Heart left ventricle (tissue), 16 donors: ENCODE data around the gene NUAK1. TPM values are rescaled to one million over a fixed set of nuclear protein-coding genes. Genes with fewer than 3 reads are reported as not detected.

Experiments
- ATAC-seq, 4 donors: fragments of 200-7000 bp; cut with Tn5 transposase; one replicate each; pipeline ENCODE4 v1.9.1; 2020 to 2022; ENCODE audit warnings: moderate library complexity in 4 of 4, mild to moderate bottlenecking in 3 of 4, moderate number of reproducible peaks in 1 of 4
- DNase-seq, 5 donors: peaks; one replicate each; pipeline ENCODE4 v3.0.0-alpha.2; 2020
- H3K27ac ChIP-seq, 12 donors: fragments of 200-600 bp; sonication (generic) in 4 of 12; one replicate each; pipeline versions ENCODE4 v1.5.0 to v1.8.0; 2016 to 2022; ENCODE audit warnings: mild to moderate bottlenecking in 2 of 12
- H3K27me3 ChIP-seq, 9 donors: fragments of 200-600 bp; sonication (generic) in 2 of 9; one replicate each; pipeline versions ENCODE4 v1.5.1 to v1.8.0; 2016 to 2022; ENCODE audit warnings: mild to moderate bottlenecking in 3 of 9
- H3K36me3 ChIP-seq, 9 donors: fragments of 200-600 bp; sonication (generic) in 2 of 9; one replicate each; pipeline versions ENCODE4 v1.5.0 to v1.8.0; 2018 to 2022; ENCODE audit warnings: mild to moderate bottlenecking in 2 of 9
- H3K4me1 ChIP-seq, 12 donors: fragments of 200-600 bp; sonication (generic) in 4 of 12; one replicate each; pipeline versions ENCODE4 v1.5.0 to v1.8.0; 2016 to 2022; ENCODE audit warnings: mild to moderate bottlenecking in 3 of 12
- H3K4me3 ChIP-seq, 12 donors: fragments of 200-600 bp; sonication (generic) in 4 of 12; one replicate each; pipeline versions ENCODE4 v1.5.0 to v1.8.0; 2017 to 2022; ENCODE audit warnings: mild to moderate bottlenecking in 9 of 12, moderate library complexity in 4 of 12
- H3K9me3 ChIP-seq, 12 donors: fragments of 200-600 bp; sonication (generic) in 4 of 12; one replicate each; pipeline versions ENCODE4 v1.5.0 to v1.8.0; 2016 to 2022; ENCODE audit warnings: mild to moderate bottlenecking in 1 of 12
- CTCF ChIP-seq, 12 donors: fragments of 200-600 bp; sonication (generic) in 4 of 12; IDR thresholded peaks; one replicate each; pipeline versions ENCODE4 v1.5.0 to v1.8.0; 2018 to 2022; ENCODE audit warnings: antibody characterized with exemption in 12 of 12, mild to moderate bottlenecking in 5 of 12
- POLR2A ChIP-seq, 2 donors: fragments of 450-650 bp; IDR thresholded peaks; one replicate each; pipeline ENCODE4 v1.6.1; 2017; ENCODE audit warnings: antibody characterized with exemption in 2 of 2, mild to moderate bottlenecking in 2 of 2, moderate library complexity in 2 of 2
- WGBS, 4 donors: extraction: QIAGEN DNeasy Blood & Tissue Kit in 2 of 4; methylation state at CpG; one replicate each; pipeline versions ENCODE4 v1.1.5 to v1.1.7; 2013 to 2018; 5-methylcytosine and 5-hydroxymethylcytosine counted together
- intact Hi-C, 10 donors: fragments of 100-400 bp; cut with DNase I; formaldehyde crosslinking; loops; one replicate each; pipeline versions ENCODE4 v1.11.1 to v1.14.2; 2022
- polyA plus RNA-seq, 2 donors: library from polyadenylated mRNA; stranded (reverse); fragments of 200-250 nt; gene quantifications; one replicate each; pipeline ENCODE4 v1.2.3, GENCODE V29; 2013
- total RNA-seq, 9 donors: library from RNA; depleted of rRNA in 2 of 9; stranded (reverse); fragments of >200 nt in 2 of 9; fragmentation: NEBNext Ultra II Directional in 3 of 9; extraction: Animal tissue kit (Norgen Biotek cat#: 25700) in 3 of 9; gene quantifications; one replicate each; pipeline versions ENCODE4 v1.1.0 to v1.2.4, GENCODE V29; 2016 to 2023
- donor health status: ischemic (EF 13 %, LVEDD 7.1; RV severe dilation, severe dysfunction).
- donor health status: healthy with polysubstance abuse.
- donor health status: DM: no; HTN: yes; CAD: no.
- donor health status: DM: no; HTN: no; CAD: no.
- donor health status: ischemic (EF 25% LVEDD 6.9; RV normal size, moderate dysfunction).
- donor health status: ischemic (EF 25% LVEDD 5.7; RV mildly dilated, moderate dysfunction).
- donor health status: healthy.
- donor health status: DM: yes; HTN: yes; CAD: no.
- donor health status: ischemic (EF 35%, LVEDD 5.7; RV mildly dilated, moderate dysfunction).
- donor health status: nonischemic (EF 11% LVEDD 7.7; RV severe dilation, severe dysfunction).
- donor health status: DM: yes; HTN: yes; CAD: no.
- donor health status: PGD.
- donor health status: ischemic (EF 29% LVEDD 5.4; RV normal size, mild dysfunction).
- donor health status: nonischemic (EF 23%, LVEDD 6.1; RV moderate dilation, normal function).

The NUAK1 gene
- total and polyA plus RNA-seq, 11 donors: 10.5 to 50.7 (median 39.4) TPM

- ATAC-seq (no peak), DNase-seq (no peak)
- whole genome bisulfite sequencing, 4 donors: 54 to 67% (median 63%) methylated on average over 10 of the region's 10 CpGs
- no peak overlapping the region for H3K4me3 ChIP-seq
- intact Hi-C loops: loop anchor here in 2 of 10 donors (5.0 kb wide), 2 partner anchors 35 to 40 kb away; no protein-coding TSS in a partner anchor
- TF ChIP-seq CTCF (IDR thresholded peaks at IDR 0.05): no peak
- TF ChIP-seq POLR2A (IDR thresholded peaks at IDR 0.05): no peak
- no peaks in the 10 kb centered on the region for H3K9me3 ChIP-seq
- no peaks in the 10 kb centered on the region for H3K36me3 ChIP-seq
- H3K27ac ChIP-seq: peak overlapping the region in 11 of 12 donors; percentile 65 to 100 (median 92)
- peaks cover 8 to 100% (median 80%) of the 10 kb centered on the region in 12 donors for H3K4me1 ChIP-seq
- H3K27me3 ChIP-seq: no peaks in the 10 kb centered on the region
These were observed 11.2 kb downstream of the NUAK1 start for GRCh38 chr12:106127338-106128126.

- no peak for TF ChIP-seq CTCF (IDR thresholded peaks at IDR 0.05)
- TF ChIP-seq POLR2A (IDR thresholded peaks at IDR 0.05): no peak
- ATAC-seq: no peak
- Histone ChIP-seq H3K27ac (peak overlapping the region in 11 of 12 donors; percentile 65 to 100 (median 92)), H3K36me3 (no peaks in the 10 kb centered on the region), H3K27me3 (no peaks in the 10 kb centered on the region), H3K4me1 (peaks cover 8 to 100% (median 80%) of the 10 kb centered on the region in 12 donors), H3K9me3 (no peaks in the 10 kb centered on the region), H3K4me3 (no peak overlapping the region)
- intact Hi-C loops: loop anchor here in 2 of 10 donors (5.0 kb wide), 2 partner anchors 34 to 39 kb away; no protein-coding TSS in a partner anchor
- no peak for DNase-seq
- 80 to 93% (median 91%) methylated on average over 2 of the region's 2 CpGs for WGBS, 4 donors
These were observed 12.1 kb downstream of the NUAK1 start for GRCh38 chr12:106126441-106127337.

- H3K36me3 ChIP-seq: no peaks in the 10 kb centered on the region
- peak overlapping the region; percentile 75 to 100 (median 90) for H3K27ac ChIP-seq
- H3K4me1 ChIP-seq: peaks cover 15 to 100% (median 82%) of the 10 kb centered on the region in 12 donors
- H3K4me3 ChIP-seq: no peak overlapping the region
- 65 to 71% (median 68%) methylated on average over 9 of the region's 9 CpGs for WGBS, 4 donors
- DNase-seq (no peak), ATAC-seq (no peak)
- no peaks in the 10 kb centered on the region for H3K9me3 ChIP-seq
- no peaks in the 10 kb centered on the region for H3K27me3 ChIP-seq
- intact Hi-C loops: loop anchor here in 2 of 10 donors (5.0 kb wide), 2 partner anchors 33 to 38 kb away; no protein-coding TSS in a partner anchor
- no peak for TF ChIP-seq CTCF (IDR thresholded peaks at IDR 0.05)
- TF ChIP-seq POLR2A (IDR thresholded peaks at IDR 0.05): no peak
These were observed 13.2 kb downstream of the NUAK1 start for GRCh38 chr12:106125351-106126095.
